Measurements from ENCODE around the gene DAAM1. TPM values are rescaled to one million over a fixed set of nuclear protein-coding genes. Genes with fewer than 3 reads are reported as not detected.

DAAM1 gene
- total RNA-seq, 2 donors from 2014 or later, result 94.0 to 99.4 TPM

DNA sequence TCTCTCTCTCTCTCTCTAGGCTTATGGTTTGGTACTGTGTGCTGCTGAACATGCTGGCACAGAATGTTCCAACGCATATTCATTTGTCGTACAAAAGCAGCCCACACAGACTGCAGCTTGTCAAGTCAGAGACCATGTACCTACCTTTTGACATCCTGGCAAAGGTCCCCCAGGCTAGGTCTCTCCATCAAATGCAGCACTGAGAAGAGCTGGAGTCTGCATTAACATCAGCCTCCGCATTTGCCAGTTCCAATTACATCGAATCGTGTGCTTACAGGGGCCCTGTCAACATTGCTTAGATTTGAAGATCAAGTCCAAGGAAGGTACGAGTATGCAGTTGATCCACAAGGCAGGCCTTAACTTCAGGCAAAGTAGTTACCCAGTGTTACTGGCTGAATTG, 228.8 kb downstream of the DAAM1 start:
- no peaks in the 10 kb centered on the region for H3K27me3 Mint-ChIP-seq (ENCODE audit: insufficient read depth)
- H3K4me3 Mint-ChIP-seq, result no peak overlapping the region
- H3K9me3 Mint-ChIP-seq, result peaks cover 7% of the 10 kb centered on the region
- Histone ChIP-seq H3K9ac (ENCODE audit: extremely low read depth, low read length, poor library complexity, severe bottlenecking) (no peak overlapping the region), H3K4me3 (ENCODE audit: low read length) (no peak overlapping the region), H3K27me3 (ENCODE audit: control insufficient read depth, insufficient read depth, low read length, poor library complexity, severe bottlenecking) (no peaks in the 10 kb centered on the region), H3K27ac (ENCODE audit: low read depth, low read length) (no peak overlapping the region), H3K36me3 (ENCODE audit: control insufficient read depth, insufficient read depth, low read length) (no peaks in the 10 kb centered on the region), H3K9me3 (ENCODE audit: control insufficient read depth, low read length) (no peaks in the 10 kb centered on the region), H3K4me1 (ENCODE audit: control insufficient read depth, insufficient read depth, low read length) (no peaks in the 10 kb centered on the region)
- no peak for DNase-seq
- H3K27ac Mint-ChIP-seq, result no peak overlapping the region
- no peaks in the 10 kb centered on the region for H3K4me1 Mint-ChIP-seq
- TF ChIP-seq, protein P1, sequence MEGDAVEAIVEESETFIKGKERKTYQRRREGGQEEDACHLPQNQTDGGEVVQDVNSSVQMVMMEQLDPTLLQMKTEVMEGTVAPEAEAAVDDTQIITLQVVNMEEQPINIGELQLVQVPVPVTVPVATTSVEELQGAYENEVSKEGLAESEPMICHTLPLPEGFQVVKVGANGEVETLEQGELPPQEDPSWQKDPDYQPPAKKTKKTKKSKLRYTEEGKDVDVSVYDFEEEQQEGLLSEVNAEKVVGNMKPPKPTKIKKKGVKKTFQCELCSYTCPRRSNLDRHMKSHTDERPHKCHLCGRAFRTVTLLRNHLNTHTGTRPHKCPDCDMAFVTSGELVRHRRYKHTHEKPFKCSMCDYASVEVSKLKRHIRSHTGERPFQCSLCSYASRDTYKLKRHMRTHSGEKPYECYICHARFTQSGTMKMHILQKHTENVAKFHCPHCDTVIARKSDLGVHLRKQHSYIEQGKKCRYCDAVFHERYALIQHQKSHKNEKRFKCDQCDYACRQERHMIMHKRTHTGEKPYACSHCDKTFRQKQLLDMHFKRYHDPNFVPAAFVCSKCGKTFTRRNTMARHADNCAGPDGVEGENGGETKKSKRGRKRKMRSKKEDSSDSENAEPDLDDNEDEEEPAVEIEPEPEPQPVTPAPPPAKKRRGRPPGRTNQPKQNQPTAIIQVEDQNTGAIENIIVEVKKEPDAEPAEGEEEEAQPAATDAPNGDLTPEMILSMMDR (conservative IDR thresholded peaks at IDR 0.05), result no peak
- 76 to 77% methylated on average over 6 of the region's 6 CpGs for WGBS, 2 experiments (ENCODE audit: insufficient coverage in 1 of 2, insufficient read length in 1 of 2)
- no peaks in the 10 kb centered on the region for H3K36me3 Mint-ChIP-seq (ENCODE audit: low read depth)

DNA sequence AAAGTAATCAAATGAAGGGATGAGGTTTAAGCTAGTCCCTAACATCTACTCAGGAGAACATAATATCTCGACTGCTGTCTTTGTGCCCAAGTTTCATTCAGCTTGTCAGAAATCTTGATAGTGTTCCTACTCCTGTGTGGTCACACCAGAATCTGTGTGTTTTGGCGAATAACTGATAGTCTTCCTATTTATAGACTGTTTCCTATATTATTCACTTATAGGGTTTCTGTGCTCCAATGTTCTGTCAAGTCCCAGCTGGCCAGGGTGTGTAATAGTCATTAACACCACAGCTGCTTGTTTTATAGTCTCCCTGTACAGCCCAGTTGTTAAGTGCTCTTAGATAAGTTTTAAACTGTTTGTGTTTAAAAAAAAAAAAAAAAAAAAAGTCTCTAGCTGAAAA, 230.8 kb downstream of the DAAM1 start:
- H3K9ac ChIP-seq (ENCODE audit: extremely low read depth, low read length, poor library complexity, severe bottlenecking), result no peak overlapping the region

More for the DNA sequence above, 230.8 kb downstream of the DAAM1 start:
- Mint-ChIP-seq H3K36me3 (ENCODE audit: low read depth) (no peaks in the 10 kb centered on the region), H3K4me3 (no peak overlapping the region), H3K27me3 (ENCODE audit: insufficient read depth) (no peaks in the 10 kb centered on the region), H3K9me3 (no peaks in the 10 kb centered on the region), H3K4me1 (no peaks in the 10 kb centered on the region), H3K27ac (no peak overlapping the region)
- Histone ChIP-seq H3K27me3 (ENCODE audit: control insufficient read depth, insufficient read depth, low read length, poor library complexity, severe bottlenecking) (no peaks in the 10 kb centered on the region), H3K9me3 (ENCODE audit: control insufficient read depth, low read length) (no peaks in the 10 kb centered on the region), H3K4me1 (ENCODE audit: control insufficient read depth, insufficient read depth, low read length) (no peaks in the 10 kb centered on the region), H3K27ac (ENCODE audit: low read depth, low read length) (no peak overlapping the region), H3K4me3 (ENCODE audit: low read length) (no peak overlapping the region), H3K36me3 (ENCODE audit: control insufficient read depth, insufficient read depth, low read length) (no peaks in the 10 kb centered on the region)
- no peak for DNase-seq
- WGBS, 2 experiments (ENCODE audit: insufficient coverage in 1 of 2, insufficient read length in 1 of 2), result 91 to 96% methylated on average over 1 to 2 of the region's 2 CpGs
- TF ChIP-seq, protein P1 (conservative IDR thresholded peaks at IDR 0.05), result no peak

Measured in endodermal cell (in vitro differentiated cells).